Epithelial cell of esophagus (primary cell): ENCODE results near the gene TMEM88.

Source experiments
- DNase-seq: peaks from one replicate; pipeline ENCODE4 v3.0.0; 2010; ENCODE audit warnings: low read depth
- H3K4me3 ChIP-seq: 2 replicates; pipeline ENCODE4 v1.5.1; 2011; ENCODE audit warnings: mild to moderate bottlenecking, low read length, control low read depth
- TF ChIP-seq, protein P1 (sequence below): IDR thresholded peaks from 2 replicates; pipeline ENCODE4 v1.5.1; 2011; ENCODE audit warnings: low read depth, mild to moderate bottlenecking, low read length, control low read depth, inconsistent platforms; ENCODE audit not compliant: insufficient read depth; ENCODE audit errors: missing control alignments

The TMEM88 gene

DNA sequence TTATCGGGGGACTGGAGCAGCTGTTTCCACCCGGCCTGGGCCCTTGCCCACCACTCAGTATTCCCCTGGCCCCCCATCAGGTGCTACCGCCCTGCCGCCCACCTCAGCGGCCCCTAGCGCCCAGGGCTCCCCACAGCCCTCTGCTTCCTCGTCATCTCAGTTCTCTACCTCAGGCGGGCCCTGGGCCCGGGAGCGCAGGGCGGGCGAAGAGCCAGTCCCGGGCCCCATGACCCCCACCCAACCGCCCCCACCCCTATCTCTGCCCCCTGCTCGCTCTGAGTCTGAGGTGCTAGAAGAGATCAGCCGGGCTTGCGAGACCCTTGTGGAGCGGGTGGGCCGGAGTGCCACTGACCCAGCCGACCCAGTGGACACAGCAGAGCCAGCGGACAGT, 6.1 kb upstream of the TMEM88 start:
- TF ChIP-seq, protein P1, sequence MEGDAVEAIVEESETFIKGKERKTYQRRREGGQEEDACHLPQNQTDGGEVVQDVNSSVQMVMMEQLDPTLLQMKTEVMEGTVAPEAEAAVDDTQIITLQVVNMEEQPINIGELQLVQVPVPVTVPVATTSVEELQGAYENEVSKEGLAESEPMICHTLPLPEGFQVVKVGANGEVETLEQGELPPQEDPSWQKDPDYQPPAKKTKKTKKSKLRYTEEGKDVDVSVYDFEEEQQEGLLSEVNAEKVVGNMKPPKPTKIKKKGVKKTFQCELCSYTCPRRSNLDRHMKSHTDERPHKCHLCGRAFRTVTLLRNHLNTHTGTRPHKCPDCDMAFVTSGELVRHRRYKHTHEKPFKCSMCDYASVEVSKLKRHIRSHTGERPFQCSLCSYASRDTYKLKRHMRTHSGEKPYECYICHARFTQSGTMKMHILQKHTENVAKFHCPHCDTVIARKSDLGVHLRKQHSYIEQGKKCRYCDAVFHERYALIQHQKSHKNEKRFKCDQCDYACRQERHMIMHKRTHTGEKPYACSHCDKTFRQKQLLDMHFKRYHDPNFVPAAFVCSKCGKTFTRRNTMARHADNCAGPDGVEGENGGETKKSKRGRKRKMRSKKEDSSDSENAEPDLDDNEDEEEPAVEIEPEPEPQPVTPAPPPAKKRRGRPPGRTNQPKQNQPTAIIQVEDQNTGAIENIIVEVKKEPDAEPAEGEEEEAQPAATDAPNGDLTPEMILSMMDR = no peak
- DNase-seq = no peak
- no peak overlapping the region for H3K4me3 ChIP-seq

DNA sequence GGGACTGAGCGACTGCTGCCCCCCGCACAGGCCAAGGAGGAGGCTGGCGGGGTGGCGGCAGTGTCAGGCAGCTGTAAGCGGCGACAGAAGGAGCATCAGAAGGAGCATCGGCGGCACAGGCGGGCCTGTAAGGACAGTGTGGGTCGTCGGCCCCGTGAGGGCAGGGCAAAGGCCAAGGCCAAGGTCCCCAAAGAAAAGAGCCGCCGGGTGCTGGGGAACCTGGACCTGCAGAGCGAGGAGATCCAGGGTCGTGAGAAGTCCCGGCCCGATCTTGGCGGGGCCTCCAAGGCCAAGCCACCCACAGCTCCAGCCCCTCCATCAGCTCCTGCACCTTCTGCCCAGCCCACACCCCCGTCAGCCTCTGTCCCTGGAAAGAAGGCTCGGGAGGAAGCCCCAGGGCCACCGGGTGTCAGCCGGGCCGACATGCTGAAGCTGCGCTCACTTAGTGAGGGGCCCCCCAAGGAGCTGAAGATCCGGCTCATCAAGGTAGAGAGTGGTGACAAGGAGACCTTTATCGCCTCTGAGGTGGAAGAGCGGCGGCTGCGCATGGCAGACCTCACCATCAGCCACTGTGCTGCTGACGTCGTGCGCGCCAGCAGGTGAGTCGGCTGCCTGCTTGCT, 5.6 kb upstream of the TMEM88 start:
- TF ChIP-seq, protein P1 = no peak
- no peak overlapping the region for H3K4me3 ChIP-seq
- no peak for DNase-seq

DNA sequence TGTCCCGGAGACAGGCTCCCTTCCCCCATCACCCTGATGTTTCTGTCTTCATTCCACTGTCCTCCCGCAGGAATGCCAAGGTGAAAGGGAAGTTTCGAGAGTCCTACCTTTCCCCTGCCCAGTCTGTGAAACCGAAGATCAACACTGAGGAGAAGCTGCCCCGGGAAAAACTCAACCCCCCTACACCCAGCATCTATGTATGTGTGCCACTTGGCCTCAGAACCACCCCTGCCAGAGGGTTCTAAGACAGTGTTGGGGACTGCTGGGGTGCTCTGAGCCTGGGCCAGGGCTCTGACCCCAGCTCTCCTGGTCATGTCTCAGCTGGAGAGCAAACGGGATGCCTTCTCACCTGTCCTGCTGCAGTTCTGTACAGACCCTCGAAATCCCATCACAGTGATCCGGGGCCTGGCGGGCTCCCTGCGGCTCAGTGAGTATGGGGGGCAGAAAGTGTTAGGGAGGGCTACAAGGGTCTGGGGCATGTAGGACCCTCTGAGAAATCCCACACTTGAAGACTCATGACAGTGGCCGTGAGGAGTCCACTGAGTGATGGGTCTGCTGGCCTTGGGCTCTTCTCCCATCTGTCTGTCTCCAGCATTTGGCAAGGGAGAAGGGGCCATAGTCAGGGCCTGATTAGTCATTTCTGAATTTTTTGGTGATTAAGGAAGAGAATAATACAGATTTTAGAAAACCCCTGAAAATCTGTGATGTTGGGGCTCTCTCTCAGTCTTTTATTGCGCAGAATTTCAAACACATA, 4.9 kb upstream of the TMEM88 start:
- H3K4me3 ChIP-seq = no peak overlapping the region
- no peak for DNase-seq
- TF ChIP-seq, protein P1 = no peak

DNA sequence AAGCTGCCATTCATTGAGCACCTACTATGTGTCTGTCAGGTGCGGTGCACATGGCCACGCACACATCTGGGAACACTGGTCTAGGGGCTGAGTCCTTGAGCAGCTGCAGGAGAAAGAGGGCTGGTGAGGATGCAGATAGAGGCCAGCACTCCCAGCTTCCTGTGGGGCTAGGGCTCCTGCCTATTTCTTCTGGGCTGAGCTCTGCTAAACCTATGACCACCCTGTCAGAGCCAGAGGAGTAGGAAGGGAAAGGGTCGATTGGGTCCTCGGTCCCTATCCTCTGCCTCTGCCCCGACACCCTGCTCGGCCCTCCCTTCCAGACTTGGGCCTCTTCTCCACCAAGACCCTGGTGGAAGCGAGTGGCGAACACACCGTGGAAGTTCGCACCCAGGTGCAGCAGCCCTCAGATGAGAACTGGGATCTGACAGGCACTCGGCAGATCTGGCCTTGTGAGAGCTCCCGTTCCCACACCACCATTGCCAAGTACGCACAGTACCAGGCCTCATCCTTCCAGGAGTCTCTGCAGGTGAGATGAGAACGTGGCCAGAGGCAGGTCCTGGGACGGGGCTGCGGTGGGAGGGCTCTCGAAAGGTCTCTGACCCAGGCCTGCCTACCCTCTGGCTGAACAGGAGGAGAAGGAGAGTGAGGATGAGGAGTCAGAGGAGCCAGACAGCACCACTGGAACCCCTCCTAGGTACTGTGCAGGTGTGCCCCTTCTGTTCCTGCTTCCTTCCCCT, 4.0 kb upstream of the TMEM88 start:
- H3K4me3 ChIP-seq = no peak overlapping the region
- TF ChIP-seq, protein P1 = no peak
- no peak for DNase-seq

DNA sequence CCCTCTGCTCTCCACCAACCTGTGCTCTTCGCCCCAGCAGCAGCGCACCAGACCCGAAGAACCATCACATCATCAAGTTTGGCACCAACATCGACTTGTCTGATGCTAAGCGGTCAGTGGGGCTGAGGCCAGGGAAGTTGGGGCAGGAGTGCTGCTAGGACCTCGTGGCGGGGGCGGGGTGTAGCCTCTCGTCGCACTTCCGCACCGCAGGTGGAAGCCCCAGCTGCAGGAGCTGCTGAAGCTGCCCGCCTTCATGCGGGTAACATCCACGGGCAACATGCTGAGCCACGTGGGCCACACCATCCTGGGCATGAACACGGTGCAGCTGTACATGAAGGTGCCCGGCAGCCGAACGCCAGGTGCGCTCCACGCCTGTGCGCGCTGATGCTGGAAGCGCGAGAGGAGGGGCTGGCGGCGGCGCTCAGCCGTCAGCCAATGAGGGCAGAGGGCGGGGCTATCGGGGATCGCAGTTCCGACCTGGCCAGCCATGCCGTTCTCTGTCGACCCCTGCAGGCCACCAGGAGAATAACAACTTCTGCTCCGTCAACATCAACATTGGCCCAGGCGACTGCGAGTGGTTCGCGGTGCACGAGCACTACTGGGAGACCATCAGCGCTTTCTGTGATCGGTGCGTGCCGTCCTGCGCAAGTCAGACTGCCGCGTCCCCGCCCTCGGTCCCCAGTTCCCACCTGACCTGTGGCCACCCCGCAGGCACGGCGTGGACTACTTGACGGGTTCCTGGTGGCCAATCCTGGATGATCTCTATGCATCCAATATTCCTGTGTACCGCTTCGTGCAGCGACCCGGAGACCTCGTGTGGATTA, 3.2 kb upstream of the TMEM88 start:
- peak overlapping the region; percentile 16 for H3K4me3 ChIP-seq
- DNase-seq = peak; percentile 94
- TF ChIP-seq, protein P1 = peak; percentile 86

DNA sequence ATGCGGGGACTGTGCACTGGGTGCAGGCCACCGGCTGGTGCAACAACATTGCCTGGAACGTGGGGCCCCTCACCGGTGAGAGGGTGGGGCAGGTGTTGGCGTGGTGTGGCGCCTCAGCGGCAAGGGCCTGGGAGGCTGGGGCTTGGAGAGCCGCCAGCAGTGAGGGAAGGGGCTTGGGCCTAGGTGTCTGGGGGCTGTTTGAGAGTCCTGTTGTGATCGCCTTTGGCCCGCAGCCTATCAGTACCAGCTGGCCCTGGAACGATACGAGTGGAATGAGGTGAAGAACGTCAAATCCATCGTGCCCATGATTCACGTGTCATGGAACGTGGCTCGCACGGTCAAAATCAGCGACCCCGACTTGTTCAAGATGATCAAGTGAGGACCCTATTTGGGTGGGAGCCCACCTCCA, 2.6 kb upstream of the TMEM88 start:
- no peak for DNase-seq
- H3K4me3 ChIP-seq = no peak overlapping the region
- TF ChIP-seq, protein P1 = no peak
